G401.6 (cell line): Measurements from ENCODE around the gene UNC5A.

Source experiments
- FAIRE-seq: peaks from 2 replicates; lab custom pipeline; 2012; peaks lifted over from hg19 to GRCh38; lab: Jason Lieb, UNC

The UNC5A gene

DNA sequence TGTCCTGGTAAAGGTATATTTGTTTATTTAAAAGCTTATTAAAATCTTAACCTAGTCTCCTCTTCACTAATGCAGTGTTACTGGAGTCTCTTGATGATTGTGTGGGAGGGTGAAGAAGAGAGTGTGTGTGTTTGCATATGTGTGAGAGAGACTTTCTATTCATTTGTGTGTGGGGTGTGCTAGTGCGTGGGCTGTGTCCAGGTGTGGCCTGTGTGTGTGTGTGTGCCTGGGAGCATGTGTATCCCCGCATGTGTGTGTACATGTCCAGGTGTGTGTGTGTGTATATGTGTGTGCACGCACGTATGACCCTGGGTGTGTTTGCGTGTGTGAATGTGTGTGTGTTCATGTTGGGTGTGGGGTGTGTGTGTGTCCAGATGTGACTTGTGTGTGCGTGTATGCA, 10.3 kb upstream of the UNC5A start:
- no peak for FAIRE-seq

DNA sequence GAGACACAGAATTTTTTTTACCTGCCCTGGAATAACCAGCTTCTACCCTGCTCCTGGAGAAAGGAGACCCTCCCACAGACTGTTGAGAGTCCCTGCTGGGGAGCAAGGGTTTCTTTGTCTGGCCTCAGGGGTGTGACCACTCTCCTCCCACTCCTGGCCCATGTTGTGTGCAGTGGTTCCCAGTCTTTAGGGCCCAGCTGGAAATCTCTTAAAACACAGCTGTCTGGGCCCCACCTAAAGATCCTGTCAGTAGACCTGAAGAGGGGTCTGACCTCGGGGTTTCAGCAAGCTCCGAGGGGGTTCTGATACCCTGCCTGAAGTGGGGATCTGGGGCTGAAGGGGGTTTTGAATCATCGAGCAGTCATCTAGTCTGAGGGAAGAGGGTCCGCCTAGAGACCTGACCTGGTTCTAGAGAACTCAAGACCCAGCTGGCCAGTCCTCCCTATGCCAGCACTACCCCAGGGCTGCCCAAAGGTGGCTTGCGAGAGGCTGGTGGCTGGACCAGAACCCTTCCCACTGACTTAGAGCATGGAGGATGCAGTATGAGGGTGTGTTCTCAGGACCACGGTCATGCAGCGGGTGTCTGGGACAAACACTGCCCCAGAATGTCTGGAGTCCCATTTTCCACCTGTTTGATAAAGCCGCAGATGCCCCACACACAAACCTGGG, 8.1 kb upstream of the UNC5A start:
- FAIRE-seq: no peak

DNA sequence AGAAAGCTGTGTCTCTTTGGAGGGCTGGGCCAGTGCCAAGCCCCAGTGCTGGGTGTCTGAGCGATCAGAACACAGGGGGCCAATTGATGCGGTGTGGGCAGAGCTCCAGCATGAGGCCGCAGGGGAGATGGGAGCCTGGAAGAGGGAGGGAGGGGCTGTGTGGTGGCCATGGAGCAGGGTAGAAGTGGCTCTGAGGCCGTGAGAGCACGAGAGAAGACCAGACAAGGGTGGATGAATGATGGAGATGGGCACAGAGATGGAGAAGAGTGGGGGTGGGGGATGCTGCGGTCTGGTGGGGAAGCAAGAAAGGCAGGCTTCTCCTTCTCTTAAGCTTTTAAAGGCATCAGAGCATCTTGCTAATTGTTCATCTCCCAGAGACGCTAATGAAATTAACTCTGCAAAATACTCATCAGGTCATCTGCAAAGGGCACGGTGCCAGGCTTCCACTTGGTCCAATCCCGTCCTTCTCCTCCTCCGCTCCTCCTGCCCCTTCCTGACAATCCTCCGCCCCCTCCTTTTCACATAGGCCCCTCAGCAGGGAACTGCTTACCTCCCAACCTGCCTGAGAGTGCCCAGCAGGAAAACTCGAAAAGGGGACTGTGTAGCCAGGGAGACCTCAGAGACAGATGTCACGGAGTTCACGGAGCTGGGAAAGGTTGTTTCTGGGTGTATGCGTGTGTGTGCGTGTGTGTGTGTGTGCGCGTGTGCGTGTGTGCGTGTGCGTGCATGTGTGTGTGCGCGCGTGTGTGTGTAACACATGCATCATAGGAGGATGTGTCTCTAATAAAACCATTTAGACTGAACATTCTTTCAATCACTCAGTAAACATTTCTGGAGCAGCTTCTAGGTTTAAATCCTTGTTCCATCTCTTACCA, 7.1 kb upstream of the UNC5A start:
- FAIRE-seq: no peak

GRCh38 chr5:176803943-176804498, 6.3 kb upstream of the UNC5A start:
- FAIRE-seq: no peak

GRCh38 chr5:176806137-176806536, 4.2 kb upstream of the UNC5A start:
- FAIRE-seq: no peak

DNA sequence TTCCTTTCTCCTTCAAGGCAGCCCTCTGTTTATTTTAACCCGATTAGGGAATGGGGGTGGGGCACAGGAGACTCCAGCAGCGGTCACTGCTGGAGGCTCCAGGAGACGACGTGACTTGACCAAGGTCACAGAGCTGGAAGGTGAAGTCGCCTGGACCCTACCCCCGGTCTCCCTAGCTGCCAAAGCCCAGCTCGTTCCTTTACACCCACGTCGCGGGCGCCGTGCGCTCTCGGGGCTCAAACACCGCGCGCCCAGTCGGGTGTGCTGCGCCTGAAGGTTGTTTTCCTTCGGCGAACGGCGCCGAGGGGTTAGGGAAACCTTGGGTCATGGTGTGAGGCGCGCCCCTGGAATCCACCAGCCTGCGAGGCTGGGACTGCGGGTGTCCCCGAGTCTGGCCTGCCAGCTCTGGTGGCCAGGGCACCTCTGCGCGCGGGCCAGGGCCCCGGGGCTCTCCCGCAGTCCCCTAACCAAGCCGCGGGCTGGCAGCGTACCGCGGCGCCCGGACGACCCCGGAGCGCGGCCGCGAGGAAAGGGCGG, 747 bp upstream of the UNC5A start:
- FAIRE-seq: no peak

GRCh38 chr5:176810687-176811501, 535 bp downstream of the UNC5A start:
- no peak for FAIRE-seq

DNA sequence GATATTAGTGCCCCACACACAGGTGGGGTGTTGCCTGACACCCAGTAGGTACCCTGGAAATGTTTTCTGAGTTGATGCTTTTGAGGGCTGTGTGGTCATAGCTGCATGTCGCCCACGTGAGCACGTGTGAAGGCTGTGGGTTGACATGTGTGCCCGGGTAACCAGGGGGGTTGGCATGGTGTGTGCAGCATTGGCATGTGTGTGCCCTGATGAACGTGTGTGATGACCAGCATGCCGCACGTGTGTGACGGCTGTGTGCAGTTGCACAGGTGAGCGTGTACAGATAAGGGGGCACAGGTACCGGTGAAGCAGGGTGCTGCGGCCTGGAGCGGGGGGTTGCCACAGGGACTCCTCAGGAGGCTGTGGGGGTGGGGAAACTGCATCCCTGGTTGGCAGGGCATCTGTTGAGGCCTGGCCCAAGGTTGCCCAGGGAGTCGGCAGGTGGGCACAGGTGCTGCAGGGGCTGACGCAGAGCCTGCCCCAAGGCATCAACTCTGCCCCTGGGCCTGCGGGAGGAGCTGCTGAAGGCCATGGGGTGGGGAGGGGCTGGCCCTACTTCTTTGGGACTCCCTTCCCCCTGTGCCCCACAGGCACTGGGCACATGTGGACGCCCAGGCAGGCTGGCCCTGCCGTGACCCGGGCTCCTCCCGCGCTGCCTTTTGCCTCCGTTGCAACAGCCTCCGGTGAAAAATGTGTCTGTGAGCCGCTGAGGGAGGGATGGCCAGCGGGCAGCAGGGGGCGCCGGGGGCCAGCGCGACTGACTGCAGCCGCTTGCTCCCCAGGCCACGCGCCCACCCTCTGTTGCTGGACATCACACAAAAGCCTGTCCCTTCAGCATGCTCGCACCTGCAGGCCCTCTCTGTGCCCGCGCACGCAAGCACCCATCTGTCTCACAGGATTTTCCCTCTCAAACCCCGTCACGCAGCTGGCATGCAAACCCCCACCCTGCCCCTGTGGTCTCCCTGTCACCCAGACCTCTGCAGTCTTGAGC, 2.2 kb downstream of the UNC5A start:
- FAIRE-seq: no peak

DNA sequence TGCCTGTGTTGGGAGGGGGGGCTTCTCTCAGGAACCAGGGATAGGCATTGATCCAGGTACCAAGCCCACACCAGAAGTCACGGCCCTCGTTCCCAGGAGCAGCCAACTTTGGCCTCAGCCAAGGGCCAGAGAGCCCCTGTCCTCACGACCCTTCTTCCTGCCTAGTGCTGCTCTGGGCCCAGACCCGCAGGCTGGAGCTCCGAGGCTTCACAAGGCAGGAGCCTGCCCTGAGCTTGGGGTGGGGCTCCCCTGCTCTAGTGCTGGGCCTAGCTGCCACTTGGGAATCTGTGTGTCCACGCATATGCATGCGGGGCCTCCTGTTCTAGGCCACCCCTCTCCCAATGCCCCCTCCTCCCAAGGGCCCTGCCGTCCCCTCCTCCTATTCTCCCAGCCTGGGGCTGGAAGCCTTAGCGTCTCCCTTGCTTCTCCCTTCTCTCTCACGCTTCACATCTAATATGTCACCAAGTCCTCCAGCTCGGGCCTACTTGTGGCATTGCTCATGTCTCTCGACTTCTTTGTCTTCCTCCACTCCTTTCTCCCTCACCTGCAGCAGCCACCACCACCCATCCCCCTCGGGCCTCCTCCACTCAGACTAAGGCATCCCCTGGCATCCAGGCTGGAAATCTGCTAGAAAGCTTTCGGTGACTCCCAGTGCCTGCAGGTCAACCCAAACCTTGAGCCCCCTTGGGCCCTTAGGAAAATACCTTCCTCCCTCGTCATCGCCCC, 3.4 kb downstream of the UNC5A start:
- no peak for FAIRE-seq

DNA sequence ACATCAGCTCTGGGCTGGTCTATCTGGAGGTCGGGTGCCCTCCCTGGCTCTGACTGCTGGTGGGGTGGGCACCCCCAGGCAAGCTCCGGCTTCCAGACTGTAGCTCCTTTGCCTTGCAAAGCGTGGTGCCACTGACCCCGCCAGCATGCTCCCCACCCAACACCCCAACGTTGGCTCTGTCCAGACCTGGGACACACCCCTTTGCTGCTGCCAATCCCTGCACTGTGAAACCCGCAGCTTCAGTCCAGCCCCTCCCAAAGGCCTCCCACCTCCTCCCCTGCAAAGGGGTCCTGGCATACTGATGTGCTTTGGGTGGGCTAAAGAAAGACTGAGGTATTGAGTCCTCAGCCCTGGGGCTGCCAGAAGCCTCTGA, 3.9 kb downstream of the UNC5A start:
- FAIRE-seq: no peak

DNA sequence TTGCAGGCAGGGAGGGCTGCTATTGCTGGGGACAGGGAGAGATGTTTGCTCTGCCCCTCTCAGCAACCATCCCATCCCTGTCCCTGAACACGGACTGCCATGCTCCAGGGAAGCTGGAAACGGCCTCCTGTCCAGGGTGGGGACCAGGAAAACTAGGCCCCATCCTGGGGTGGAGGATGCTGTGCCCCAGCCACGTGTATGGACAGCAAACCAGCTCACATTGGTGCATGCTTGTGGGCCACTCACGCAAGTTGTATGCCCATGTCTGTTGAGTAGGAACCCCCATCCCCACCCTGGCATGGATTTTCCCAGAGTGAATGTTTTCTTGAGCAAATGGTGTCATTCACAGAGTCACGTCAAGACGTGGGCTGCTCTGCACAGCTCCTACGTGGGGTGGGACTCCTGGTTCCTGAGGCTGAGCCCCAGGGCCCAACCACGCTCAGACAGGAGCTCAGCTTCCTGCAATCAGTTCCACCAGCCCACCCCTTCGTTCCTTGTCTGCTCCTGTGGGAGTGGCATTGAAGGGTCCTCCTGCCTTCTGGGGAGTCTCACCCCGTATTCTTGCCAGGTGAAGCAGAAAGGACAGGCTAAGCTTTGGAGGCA, 4.6 kb downstream of the UNC5A start:
- FAIRE-seq: no peak

DNA sequence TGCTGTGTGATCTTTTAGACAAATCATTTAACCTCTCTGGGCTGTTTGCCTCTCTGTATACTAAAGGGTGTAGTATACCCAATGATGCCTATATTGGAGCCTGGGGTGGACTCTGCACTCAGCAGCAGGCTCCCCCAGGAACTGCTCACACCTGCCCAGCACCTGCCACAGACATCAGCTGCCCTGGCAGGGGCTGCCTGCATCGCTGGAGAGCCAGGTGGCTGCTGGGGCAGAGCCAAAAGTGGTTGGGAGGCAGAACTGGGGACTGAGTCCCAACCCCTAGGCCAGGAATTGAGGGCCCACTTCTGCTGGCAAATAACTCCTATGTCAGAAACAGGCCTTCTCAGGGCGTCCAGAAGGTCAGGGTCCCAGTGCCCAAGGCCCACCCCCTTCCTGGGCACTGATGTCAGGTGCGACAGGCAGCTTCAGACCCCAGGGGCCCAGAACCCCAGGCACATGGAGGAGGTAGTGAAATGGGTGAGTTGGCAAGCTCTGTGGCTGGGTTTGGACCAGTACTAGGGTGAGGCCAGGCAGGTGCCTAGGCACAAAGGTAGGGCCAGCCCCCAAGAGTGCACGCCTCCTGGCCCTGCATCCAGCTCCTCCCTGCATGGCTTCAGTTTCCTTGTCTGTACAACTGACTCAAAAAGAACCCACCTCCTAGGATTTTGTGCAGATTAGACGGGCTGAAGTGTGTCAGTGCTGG, 5.8 kb downstream of the UNC5A start:
- no peak for FAIRE-seq

DNA sequence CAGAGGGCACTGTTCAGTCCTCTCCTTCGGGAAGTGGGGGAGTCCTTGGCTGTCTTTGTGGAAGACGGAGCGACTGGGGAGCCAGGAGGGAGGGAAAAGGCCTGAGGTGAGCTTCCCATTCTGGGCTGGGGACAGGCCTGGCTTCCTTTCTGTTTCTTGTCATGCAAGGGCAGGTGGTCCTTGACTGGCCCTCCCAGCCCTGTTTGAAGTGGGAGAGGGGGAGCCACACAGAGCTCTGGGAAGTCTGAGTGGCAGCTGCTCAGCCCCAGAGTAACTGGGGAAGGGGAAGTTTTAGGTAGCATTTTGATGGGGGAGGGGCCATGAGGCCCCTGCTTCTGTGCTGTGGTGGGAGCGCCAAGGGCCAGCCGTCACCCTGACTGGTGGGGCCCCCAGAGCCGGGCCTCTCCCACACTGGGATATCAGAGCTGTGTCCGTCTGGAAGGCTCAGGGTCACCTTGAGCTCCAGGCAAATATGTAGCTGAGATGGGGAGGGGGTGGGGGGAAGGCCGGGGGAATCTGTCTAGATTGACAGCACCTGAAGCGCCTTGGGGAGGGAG, 6.5 kb downstream of the UNC5A start:
- no peak for FAIRE-seq

- no peak for FAIRE-seq
These were observed 7.0 kb downstream of the UNC5A start for GRCh38 chr5:176817369-176817840.

- no peak for FAIRE-seq
These were observed 7.5 kb downstream of the UNC5A start for GRCh38 chr5:176817841-176818377.

DNA sequence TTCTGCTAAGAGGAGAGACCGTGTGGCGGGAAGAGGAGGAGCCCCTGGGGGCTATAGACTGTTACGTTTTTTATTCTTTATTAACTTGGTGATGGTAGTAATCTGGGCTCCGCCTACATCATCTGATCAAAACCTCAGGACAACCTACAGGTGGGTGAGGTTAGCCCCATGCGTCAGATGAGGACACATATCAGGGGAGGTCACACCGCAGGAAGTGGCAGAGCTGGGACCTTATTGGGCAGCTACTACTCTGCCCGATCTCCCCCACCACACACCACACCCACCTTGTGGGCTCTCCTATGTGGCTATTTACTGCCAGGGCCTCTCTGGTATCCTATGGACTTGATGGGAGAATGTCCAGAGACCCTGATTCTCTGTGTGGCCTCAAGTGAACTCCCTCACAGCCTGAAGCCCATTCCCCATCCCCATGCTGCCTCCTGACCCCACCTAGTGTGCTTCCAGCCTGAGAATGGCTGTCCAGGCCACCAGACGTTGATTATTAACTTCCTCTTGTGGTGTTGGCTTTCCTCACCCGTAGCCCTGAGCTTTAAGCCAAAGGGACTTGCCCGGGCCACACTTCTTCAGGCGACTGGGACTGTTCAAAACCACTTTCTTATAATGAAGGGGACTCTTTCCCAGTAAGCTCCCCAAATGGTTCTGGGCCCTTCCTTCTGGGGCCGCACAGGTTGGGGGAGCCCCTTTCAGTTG, 8.2 kb downstream of the UNC5A start:
- FAIRE-seq: no peak

DNA sequence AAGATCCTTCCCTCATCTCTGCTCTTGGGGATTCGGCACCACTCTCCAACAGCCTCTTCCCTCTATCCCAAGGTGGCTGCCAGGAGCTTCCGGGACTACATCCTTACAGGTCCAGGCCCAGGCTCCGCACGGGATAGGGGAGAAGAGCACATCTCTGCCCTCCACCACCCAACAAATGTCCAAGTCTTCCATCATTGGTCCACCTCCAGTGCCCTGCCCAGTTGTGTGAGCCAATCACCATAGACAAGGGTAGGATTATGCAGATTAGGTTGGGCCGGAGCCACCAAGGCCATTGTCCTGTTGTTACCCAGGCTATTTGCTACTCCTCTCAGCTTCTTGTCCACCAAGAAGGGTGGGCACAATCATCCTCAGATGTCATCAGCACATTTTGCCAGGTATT, 9.1 kb downstream of the UNC5A start:
- no peak for FAIRE-seq

GRCh38 chr5:176820937-176821336, 10.6 kb downstream of the UNC5A start:
- FAIRE-seq: no peak
